ENCODE data around the gene EPB41L4B.

EPB41L4B gene

GRCh38 chr9:109305801-109306200 is 15.1 kb downstream of the EPB41L4B start:
- no peak for TF ChIP-seq CTCF (IDR thresholded peaks at IDR 0.05; ENCODE audit: low read depth, low read length, missing control alignments)
- DNase-seq (ENCODE audit: low read depth) = no peak
- no peak overlapping the region for H3K4me3 ChIP-seq (ENCODE audit: low read depth, low read length)
- in situ Hi-C loops (cut with HindIII; ENCODE audit: low sequenced_read_pairs) = no loop called here

- no peak for DNase-seq (ENCODE audit: low read depth)
- no peak overlapping the region for H3K4me3 ChIP-seq (ENCODE audit: low read depth, low read length)
- no peak for TF ChIP-seq CTCF (IDR thresholded peaks at IDR 0.05; ENCODE audit: low read depth, low read length, missing control alignments)
- in situ Hi-C loops (cut with HindIII; ENCODE audit: low sequenced_read_pairs) = no loop called here
These were observed 16.5 kb downstream of the EPB41L4B start for GRCh38 chr9:109304347-109304746.

- no peak overlapping the region for H3K4me3 ChIP-seq (ENCODE audit: low read depth, low read length)
- in situ Hi-C loops (cut with HindIII; ENCODE audit: low sequenced_read_pairs) = no loop called here
- no peak for DNase-seq (ENCODE audit: low read depth)
- TF ChIP-seq CTCF (IDR thresholded peaks at IDR 0.05; ENCODE audit: low read depth, low read length, missing control alignments) = no peak
These were observed 17.0 kb downstream of the EPB41L4B start for GRCh38 chr9:109303900-109304299.

- no peak for TF ChIP-seq CTCF (IDR thresholded peaks at IDR 0.05; ENCODE audit: low read depth, low read length, missing control alignments)
- DNase-seq (ENCODE audit: low read depth) = no peak
- H3K4me3 ChIP-seq (ENCODE audit: low read depth, low read length) = no peak overlapping the region
- in situ Hi-C loops (cut with HindIII; ENCODE audit: low sequenced_read_pairs) = no loop called here
These were observed 18.3 kb downstream of the EPB41L4B start for GRCh38 chr9:109302606-109303005.

GRCh38 chr9:109301012-109301411 is 19.8 kb downstream of the EPB41L4B start:
- TF ChIP-seq CTCF (IDR thresholded peaks at IDR 0.05; ENCODE audit: low read depth, low read length, missing control alignments) = no peak
- H3K4me3 ChIP-seq (ENCODE audit: low read depth, low read length) = no peak overlapping the region
- no peak for DNase-seq (ENCODE audit: low read depth)
- in situ Hi-C loops (cut with HindIII; ENCODE audit: low sequenced_read_pairs) = no loop called here

- H3K4me3 ChIP-seq (ENCODE audit: low read depth, low read length) = no peak overlapping the region
- TF ChIP-seq CTCF (IDR thresholded peaks at IDR 0.05; ENCODE audit: low read depth, low read length, missing control alignments) = no peak
- no peak for DNase-seq (ENCODE audit: low read depth)
- in situ Hi-C loops (cut with HindIII; ENCODE audit: low sequenced_read_pairs) = no loop called here
These were observed 21.0 kb downstream of the EPB41L4B start for GRCh38 chr9:109299891-109300290.

- TF ChIP-seq CTCF (IDR thresholded peaks at IDR 0.05; ENCODE audit: low read depth, low read length, missing control alignments) = no peak
- in situ Hi-C loops (cut with HindIII; ENCODE audit: low sequenced_read_pairs) = no loop called here
- no peak overlapping the region for H3K4me3 ChIP-seq (ENCODE audit: low read depth, low read length)
- DNase-seq (ENCODE audit: low read depth) = peak; percentile 80
These were observed 23.0 kb downstream of the EPB41L4B start for GRCh38 chr9:109297899-109298298.

Measured in astrocyte of the cerebellum (primary cell).